Astrocyte (in vitro differentiated cells and primary cell): Measurements from ENCODE around the gene TBC1D24.

ENCODE experiments used
- CTCF ChIP-seq: IDR thresholded peaks from 2 replicates; pipeline ENCODE4 v1.5.1; 2011; ENCODE audit warnings: low read depth, mild to moderate bottlenecking, inconsistent platforms, low read length, moderate library complexity; ENCODE audit not compliant: insufficient read depth
- EZH2 ChIP-seq: IDR thresholded peaks from 2 replicates; pipeline ENCODE4 v1.6.1; 2012; ENCODE audit warnings: mild to moderate bottlenecking, low read length, inconsistent platforms; ENCODE audit not compliant: insufficient read depth

GRCh38 chr16:2530629-2531318 lies 55.8 kb downstream of the TBC1D24 start:
- TF ChIP-seq CTCF = no peak
- no peak for TF ChIP-seq EZH2
